A673 (cell line): ENCODE measurements around the gene RAB23. TPM values are rescaled to one million over a fixed set of nuclear protein-coding genes. Genes with fewer than 3 reads are reported as not detected.

Experiments used
- BruUV-seq: library from RNA; stranded (reverse); fragments of 400-500 nt; replicated peaks from 2 replicates; lab custom pipeline; 2021; lab: Mats Ljungman, UMichigan
- CTCF ChIA-PET: fragments of 300-600 bp; sonication (Branson Sonifier 250); formaldehyde crosslinking; loops from one replicate; lab custom pipeline; 2022; ENCODE audit warnings: antibody characterized with exemption; lab: Charles Lee
- POLR2A ChIA-PET: fragments of 300-600 bp; sonication (Branson Sonifier 250); formaldehyde crosslinking; loops from one replicate; lab custom pipeline; 2022; ENCODE audit warnings: antibody characterized with exemption; ENCODE audit not compliant: low non-redundant PET; lab: Charles Lee
- DNase-seq: peaks from one replicate; pipeline ENCODE4 v3.0.0-alpha.2; 2015; ENCODE audit warnings: low spot score
- H3K27ac ChIP-seq: fragments of 200-600 bp; sonication (generic); 2 replicates; pipeline ENCODE4 v1.5.1; 2016; ENCODE audit warnings: mixed run types, low read depth, mild to moderate bottlenecking, mixed read lengths, antibody characterized with exemption, low read length; ENCODE audit not compliant: poor library complexity, severe bottlenecking
- H3K27me3 ChIP-seq: fragments of 200-600 bp; sonication (generic); replicated peaks from 2 replicates; pipeline ENCODE4 v1.6.1; 2017; ENCODE audit warnings: mixed run types, low read depth, mild to moderate bottlenecking, mixed read lengths, antibody characterized with exemption, low read length; ENCODE audit not compliant: insufficient read depth, poor library complexity
- H3K36me3 ChIP-seq: fragments of 200-600 bp; sonication (generic); 2 replicates; pipeline ENCODE4 v1.6.1; 2016; ENCODE audit warnings: mixed run types, mild to moderate bottlenecking, mixed read lengths, antibody characterized with exemption, low read length; ENCODE audit not compliant: insufficient read depth, poor library complexity, severe bottlenecking
- H3K4me1 ChIP-seq: fragments of 200-600 bp; sonication (generic); 2 replicates; pipeline ENCODE4 v1.6.1; 2017; ENCODE audit warnings: mixed run types, mild to moderate bottlenecking, mixed read lengths, antibody characterized with exemption, low read length; ENCODE audit not compliant: insufficient read depth, poor library complexity, severe bottlenecking
- H3K4me3 ChIP-seq: fragments of 200-600 bp; sonication (generic); 2 replicates; pipeline ENCODE4 v1.5.1; 2016; ENCODE audit warnings: low read depth, mixed run types, mild to moderate bottlenecking, mixed read lengths, low read length; ENCODE audit not compliant: poor library complexity, severe bottlenecking
- H3K9me3 ChIP-seq: fragments of 200-600 bp; sonication (generic); 2 replicates; pipeline ENCODE4 v1.6.1; 2016; ENCODE audit warnings: mixed run types, low read depth, mild to moderate bottlenecking, mixed read lengths, antibody characterized with exemption, low read length; ENCODE audit not compliant: poor library complexity, severe bottlenecking
- CTCF ChIP-seq: fragments of 300-800, 200-600 bp; sonication (generic); conservative IDR thresholded peaks from 2 replicates; pipeline ENCODE4 v1.5.1; 2017; ENCODE audit warnings: low read depth, mild to moderate bottlenecking, antibody characterized with exemption, low read length, moderate library complexity, mixed read lengths
- EZH2 ChIP-seq: fragments of 200-600 bp; sonication (generic); IDR thresholded peaks from 2 replicates; pipeline ENCODE4 v1.6.1; 2017; ENCODE audit warnings: borderline replicate concordance, low read depth, mild to moderate bottlenecking, mixed read lengths, antibody characterized with exemption, low read length; ENCODE audit not compliant: poor library complexity, severe bottlenecking
- intact Hi-C: fragments of 100-400 bp; cut with micrococcal nuclease; formaldehyde crosslinking; loops from one replicate; pipeline ENCODE4 v1.10.0; 2022; ENCODE audit not compliant: unreplicated experiment
- total RNA-seq: library from RNA; stranded (reverse); gene quantifications from 2 replicates; pipeline ENCODE4 v1.2.3, GENCODE V29; 2021

The RAB23 gene
- total RNA-seq, 1 experiment from 2014 or later, result 17.8 TPM

GRCh38 chr6:57158658-57159057, 63.4 kb downstream of the RAB23 start:
- ChIA-PET POLR2A (no interaction called here), CTCF (no interaction called here)
- intact Hi-C loops, result no loop called here
- Histone ChIP-seq H3K27me3 (no peaks in the 10 kb centered on the region), H3K9me3 (no peaks in the 10 kb centered on the region), H3K4me3 (no peak overlapping the region), H3K27ac (no peak overlapping the region), H3K36me3 (peaks cover 18% of the 10 kb centered on the region), H3K4me1 (no peaks in the 10 kb centered on the region)
- TF ChIP-seq EZH2, result no peak
- TF ChIP-seq CTCF, result no peak
- BruUV-seq, result no TSS peak
- no peak for DNase-seq

GRCh38 chr6:57147955-57148858, 73.9 kb downstream of the RAB23 start:
- no peaks in the 10 kb centered on the region for H3K4me1 ChIP-seq
- H3K27ac ChIP-seq, result no peak overlapping the region
- H3K36me3 ChIP-seq, result peaks cover 33% of the 10 kb centered on the region
- TF ChIP-seq CTCF, result no peak
- TF ChIP-seq EZH2, result no peak
- no peaks in the 10 kb centered on the region for H3K27me3 ChIP-seq
- DNase-seq, result no peak
- intact Hi-C loops, result no loop called here
- no peak overlapping the region for H3K4me3 ChIP-seq
- POLR2A ChIA-PET, result no interaction called here
- no peaks in the 10 kb centered on the region for H3K9me3 ChIP-seq
- CTCF ChIA-PET, result interaction anchor here (0.6 kb wide), 1 partner anchor 111 kb away, joined by 5 read pairs; no protein-coding TSS in a partner anchor
- no TSS peak for BruUV-seq

GRCh38 chr6:57147401-57147800, 74.7 kb downstream of the RAB23 start:
- TSS peak; percentile 40 for BruUV-seq
- intact Hi-C loops, result no loop called here
- no peaks in the 10 kb centered on the region for H3K27me3 ChIP-seq
- ChIA-PET CTCF (no interaction called here), POLR2A (no interaction called here)
- peaks cover 34% of the 10 kb centered on the region for H3K36me3 ChIP-seq
- DNase-seq, result no peak
- H3K9me3 ChIP-seq, result no peaks in the 10 kb centered on the region
- H3K4me1 ChIP-seq, result no peaks in the 10 kb centered on the region
- no peak overlapping the region for H3K27ac ChIP-seq
- no peak overlapping the region for H3K4me3 ChIP-seq
- no peak for TF ChIP-seq EZH2
- TF ChIP-seq CTCF, result no peak
